ENCODE results near the gene OLFM1.

- no peak for TF ChIP-seq CTCF (IDR thresholded peaks at IDR 0.05)
- no peak for TF ChIP-seq POLR2A (IDR thresholded peaks at IDR 0.05)
Measured at GRCh38 chr9:135169709-135170226, 82.3 kb downstream of the OLFM1 start.

All from uterus (tissue), 2 donors.